Stimulated activated CD4-positive, alpha-beta T cell treated with anti-CD3 and anti-CD28 coated beads, Interleukin-15, amount 100 ng/mL, for 48 hours (primary cell): Measurements from ENCODE around the gene TMEM178A.
A peak's percentile ranks its signal among the peaks of the same experiment; 100 is the strongest.
"Not testable (repeated sequence)": the region's sequence is repeated elsewhere in the genome, so short reads cannot be mapped to it uniquely, and the experiment has no call there.

Source experiments
- DNase-seq, 2 donors: peaks; one replicate each; pipeline ENCODE4 v3.0.0-alpha.2; 2020; ENCODE audit warnings: low read depth in 2 of 2

The TMEM178A gene

DNA sequence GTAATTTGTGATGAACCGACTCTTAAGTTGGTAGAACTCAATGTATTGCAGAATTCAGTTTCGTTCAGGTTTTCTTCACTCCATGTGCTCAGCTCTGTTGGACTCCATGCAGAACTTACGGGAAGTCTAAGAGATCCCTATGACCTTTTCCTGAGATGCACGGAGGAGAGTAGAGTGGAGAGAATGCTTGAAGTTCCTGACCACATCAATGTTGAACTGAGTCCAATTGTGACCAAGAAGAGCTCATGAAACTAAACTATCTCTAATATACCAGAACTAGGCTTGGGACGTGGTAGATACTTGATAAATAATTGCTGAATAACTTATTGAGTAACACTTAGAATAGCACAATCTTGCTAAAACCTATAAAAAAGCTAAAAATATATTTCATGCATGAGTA, 47.2 kb downstream of the TMEM178A start:
- DNase-seq, result no peak

DNA sequence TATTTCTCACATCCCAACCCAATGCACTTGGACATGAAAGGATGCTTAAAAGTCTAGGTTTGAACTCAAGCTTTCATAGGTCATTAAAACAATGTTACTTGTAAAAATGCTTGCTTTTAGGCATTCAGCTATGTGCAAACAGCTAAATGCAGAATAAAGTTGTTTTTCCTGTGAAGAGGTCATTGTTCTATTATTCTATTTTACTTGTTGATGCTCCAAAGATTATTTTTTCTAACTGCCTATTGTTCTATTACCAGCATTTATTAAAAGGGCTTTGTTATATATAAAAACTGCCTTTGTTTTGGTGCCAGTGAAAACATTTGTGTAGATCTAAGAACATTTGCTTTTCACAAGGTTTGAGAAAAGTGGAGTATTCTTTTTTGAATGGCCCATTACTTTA, 49.4 kb downstream of the TMEM178A start:
- no peak for DNase-seq

DNA sequence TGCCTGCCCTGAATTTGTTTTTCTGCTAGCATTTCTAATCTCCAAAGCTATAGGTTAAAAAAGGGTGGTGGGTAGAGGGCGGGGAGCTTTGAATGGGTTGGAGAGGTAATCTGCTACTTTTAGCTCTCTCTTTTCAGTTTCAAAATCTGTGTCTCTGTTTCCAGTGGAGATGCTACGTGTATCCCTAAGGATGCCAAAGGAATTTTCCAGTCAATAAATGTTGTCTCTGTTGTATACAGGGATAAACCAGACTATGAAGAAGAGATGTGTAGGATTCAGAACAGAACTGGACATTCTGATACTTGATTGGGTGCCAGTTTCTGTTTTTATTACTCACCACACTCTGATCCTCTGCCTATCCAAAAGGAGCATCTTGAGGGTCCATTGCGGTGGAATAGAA, 50.1 kb downstream of the TMEM178A start:
- DNase-seq, result no peak

- DNase-seq, result no peak
These were observed 51.4 kb downstream of the TMEM178A start for GRCh38 chr2:39717067-39717466.

GRCh38 chr2:39718483-39718882, 52.8 kb downstream of the TMEM178A start:
- no peak for DNase-seq

DNA sequence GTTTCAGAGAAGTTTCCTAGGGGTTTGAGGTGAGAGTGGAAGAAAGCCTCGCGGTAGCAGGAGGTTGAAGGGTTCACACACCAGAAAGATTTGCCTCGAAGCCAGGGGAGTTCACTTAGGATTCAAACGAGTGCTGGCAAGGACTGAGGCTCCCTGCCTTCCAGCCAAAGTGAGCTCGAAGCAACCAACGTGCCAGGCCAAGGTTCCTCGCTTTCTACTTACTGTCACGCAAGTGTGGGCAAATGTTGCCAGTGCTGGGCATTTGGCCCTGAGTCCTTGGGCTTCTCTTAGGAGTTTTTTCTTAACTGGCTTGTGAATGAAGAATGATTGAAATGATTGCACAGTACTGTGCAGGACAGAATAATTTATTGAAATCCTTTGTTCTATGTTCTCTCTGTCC, 53.6 kb downstream of the TMEM178A start:
- no peak for DNase-seq

GRCh38 chr2:39720970-39721369, 55.3 kb downstream of the TMEM178A start:
- DNase-seq, result no peak

DNA sequence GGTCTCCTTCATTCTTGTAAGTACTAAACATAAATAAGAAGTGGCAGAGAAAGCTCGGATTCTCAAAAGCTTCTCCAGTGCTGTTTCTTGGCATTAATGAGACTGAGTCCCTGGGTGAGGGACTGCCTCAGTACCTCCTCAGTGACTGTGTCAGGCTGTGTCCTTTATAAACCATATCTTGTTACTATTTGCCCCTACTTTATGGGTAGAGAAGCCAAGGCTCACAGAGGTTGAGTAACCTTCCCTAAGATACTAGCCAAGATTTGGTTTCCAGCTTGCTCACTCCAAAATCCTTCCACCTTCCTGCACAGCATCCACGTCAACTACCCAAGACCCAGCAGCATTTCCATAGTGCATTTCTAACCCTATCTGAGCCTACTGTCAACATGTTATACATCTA, 57.8 kb downstream of the TMEM178A start:
- DNase-seq, result no peak

- no peak for DNase-seq
These were observed 58.5 kb downstream of the TMEM178A start for GRCh38 chr2:39723946-39724827.

DNA sequence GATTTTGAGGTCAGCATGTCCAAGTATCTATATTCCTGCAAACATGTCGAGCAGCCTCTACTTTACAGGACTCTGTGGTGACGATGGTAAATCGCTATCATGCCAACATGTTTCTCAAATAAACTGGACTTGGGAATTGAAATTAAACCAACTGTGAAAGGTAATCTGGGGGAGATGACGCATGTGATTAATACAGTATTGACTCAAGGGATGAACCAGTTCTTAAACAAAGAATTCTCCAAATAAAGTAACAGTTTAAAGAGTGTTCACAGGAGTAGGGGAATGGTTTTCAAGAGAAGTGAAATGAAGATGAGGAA, 59.1 kb downstream of the TMEM178A start:
- DNase-seq, result no peak

GRCh38 chr2:39725401-39725800, 59.7 kb downstream of the TMEM178A start:
- no peak for DNase-seq

DNA sequence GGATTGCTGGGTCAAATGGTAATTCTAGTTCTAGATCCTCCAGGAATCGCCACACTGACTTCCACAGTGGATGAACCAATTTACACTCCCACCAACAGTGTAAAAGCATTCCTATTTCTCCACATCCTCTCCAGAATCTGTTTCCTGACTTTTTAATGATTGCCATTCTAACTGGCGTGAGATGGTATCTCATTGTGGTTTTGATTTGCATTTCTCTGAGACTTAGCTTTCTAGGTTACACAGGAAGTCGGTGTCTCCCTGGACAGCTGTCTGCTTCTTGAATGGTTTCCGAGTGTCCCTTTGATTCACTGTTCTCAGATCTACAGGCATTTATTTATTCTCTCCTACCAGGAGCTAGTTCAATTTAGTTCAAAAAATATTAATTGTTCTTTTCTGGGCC, 62.4 kb downstream of the TMEM178A start:
- not testable (repeated sequence) for DNase-seq

DNA sequence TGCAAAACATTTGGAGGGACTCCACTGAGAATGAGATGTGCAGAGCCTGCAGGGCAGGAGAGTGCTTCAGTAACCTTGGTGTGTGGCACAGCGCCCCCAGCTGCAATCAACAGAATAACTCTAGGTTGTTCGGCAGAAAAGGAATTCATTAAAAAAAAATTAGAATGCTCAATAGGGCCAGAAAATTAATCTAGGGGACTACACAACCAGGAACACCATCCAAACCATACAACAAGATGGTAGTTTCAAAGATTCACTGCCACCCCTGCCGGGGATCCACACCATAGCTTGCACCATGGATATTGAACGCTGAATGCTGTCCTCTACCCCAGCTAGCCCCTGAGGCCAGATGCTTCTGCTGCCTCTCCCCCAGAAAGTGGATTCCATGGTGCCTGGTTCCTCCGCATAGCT, 63.2 kb downstream of the TMEM178A start:
- peak in 1 of 2 donors; percentile 12 for DNase-seq

DNA sequence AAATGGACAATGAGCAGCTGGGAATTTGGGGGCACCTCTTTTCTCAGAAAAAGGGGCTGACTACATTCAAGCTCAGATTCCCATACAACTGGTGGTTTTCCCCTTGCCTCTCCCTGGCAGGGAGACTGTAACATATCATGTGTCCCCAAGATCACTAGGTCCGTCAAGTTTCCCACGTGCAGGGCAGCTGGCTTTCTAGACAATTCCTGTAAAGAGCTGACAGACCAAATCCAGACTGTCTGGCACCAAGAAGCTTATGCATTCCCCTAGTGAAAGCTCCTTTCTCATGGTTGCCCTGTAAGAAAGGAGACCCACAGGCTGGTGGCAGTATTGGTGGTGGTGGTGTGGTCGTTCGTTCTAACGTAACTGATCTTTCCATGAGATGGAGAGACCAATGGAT, 64.6 kb downstream of the TMEM178A start:
- DNase-seq, result no peak

DNA sequence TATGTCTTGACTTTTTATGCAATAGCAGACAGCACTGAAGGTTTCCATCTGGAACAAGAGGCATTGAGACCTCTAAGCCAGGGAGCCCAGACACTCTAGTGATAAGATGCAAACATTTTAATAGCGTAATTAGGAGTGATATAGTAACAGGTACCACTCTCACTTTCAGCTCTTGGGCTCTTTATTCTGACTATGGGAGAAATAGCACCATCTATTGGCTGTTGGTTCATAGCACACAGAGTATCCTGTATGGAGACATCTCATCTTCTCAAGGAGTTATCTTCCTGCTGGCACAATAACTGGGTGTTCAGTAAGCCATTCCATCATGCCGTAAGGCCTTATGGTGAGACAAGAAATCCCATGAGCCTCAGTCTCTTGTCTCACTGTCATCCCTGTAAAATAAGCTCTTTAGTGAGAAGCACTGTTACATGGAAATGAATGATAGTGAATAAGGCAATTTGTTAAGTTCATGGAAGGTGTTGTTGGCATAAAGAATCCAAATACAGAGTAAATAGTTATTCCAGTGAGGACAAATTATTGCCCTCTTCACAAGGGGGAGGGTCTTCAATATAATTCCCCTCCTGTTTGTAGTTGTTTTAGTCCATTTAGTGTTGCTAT, 65.1 kb downstream of the TMEM178A start:
- no peak for DNase-seq

DNA sequence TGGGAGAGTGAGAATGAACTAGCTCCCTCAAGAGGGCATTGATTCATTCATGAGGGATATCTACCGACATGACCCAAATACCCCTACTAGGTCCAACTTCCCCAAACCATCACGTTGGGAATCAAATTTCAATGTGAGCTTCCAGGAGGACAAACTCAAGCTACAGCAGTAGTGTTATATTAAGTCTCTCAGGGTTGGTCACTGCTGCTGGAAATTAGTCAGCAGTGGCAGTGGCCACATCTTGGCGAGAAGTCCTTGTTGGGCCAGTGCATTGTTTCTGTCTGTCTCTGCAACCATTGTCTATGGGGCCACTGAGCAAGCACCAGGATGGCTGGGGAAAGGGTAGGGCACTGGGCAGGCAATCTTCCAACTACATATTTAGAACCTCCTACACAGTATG, 65.8 kb downstream of the TMEM178A start:
- DNase-seq, result no peak

- DNase-seq, result no peak
These were observed 66.8 kb downstream of the TMEM178A start for GRCh38 chr2:39732482-39732881.

DNA sequence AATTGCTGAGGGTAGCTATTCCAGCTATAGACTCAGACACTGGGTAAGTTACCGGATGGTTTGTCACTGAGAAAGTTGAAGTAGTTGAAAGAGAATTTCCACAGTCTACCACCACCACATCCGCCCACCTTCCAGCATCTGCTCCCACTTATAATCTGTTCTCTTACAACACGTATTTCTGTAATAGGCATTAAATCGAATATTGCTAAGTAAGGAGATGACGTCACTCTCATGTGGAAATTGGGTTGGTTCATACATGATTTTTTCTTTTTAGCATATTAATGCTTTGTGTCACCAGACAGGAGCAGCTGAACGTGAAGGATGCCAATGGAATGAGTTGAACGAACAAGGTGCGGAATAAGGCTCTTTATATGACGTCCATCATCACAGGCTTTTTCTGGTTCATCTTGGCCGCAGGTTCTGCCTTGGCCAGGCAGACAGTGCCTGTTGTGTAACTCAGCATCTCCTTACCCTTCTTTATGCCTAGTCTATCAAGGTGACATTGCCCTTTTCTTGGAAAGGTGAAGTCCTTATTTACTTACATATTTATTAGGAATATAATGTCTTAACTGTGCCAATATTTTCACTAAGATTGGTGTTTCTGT, 67.5 kb downstream of the TMEM178A start:
- DNase-seq, result no peak

GRCh38 chr2:39734445-39734844, 68.7 kb downstream of the TMEM178A start:
- no peak for DNase-seq

GRCh38 chr2:39735648-39736047, 69.9 kb downstream of the TMEM178A start:
- no peak for DNase-seq

DNA sequence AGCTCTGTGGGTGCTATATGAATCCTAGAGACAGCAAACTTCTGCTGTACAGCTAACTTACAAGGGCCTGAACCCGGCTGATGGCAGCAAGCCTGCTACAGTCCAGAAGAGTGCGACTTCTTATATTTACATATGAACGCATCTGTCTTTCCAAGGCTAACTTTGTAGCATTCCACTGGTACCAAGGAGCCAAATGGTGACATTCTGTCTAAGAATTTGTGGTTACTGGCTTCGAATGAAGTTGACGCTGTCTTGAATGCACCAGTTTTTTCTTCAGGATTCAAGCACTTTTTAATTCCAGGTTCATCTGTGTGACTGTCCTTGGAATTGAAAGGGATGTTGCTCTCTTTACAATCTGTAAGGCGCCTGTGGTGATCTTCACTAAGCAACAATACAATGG, 70.9 kb downstream of the TMEM178A start:
- no peak for DNase-seq

DNA sequence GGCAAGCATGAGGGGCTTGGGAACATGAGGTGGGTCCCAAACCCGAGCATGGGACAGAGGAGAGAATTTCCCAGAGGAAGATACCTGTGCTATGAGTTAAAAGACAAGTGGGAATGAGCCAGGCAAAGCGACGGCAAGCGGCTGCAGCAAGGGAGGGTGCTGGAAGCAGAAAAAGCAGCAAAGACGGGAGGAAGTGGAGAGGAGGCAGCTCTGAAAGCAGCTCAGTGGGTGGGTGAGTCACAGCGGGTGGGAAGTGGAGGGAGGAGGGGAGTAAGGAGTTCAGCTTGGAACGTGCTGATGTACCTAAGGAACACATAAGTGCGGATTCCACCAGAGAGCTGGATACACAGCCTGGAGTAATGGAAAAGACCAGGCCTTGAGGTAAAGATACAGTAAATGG, 71.9 kb downstream of the TMEM178A start:
- no peak for DNase-seq

DNA sequence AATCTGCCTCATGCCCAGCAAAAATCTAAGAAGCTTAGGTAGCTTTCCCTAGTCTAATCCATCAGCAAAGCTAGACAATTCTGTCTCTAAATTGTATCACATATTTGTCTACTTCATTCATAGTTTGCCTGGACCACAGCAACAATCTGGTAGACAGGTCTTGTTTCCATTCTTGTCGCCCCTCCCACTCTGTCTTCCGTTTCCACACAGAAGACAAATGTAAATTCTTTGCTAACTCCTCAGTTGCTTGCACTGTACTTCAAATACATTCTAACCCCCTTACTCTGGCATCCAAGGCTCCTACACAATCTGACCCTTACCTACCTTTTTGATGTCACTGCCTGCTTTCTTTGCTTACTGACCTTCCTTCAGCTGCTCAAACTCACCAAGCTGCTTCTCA, 73.2 kb downstream of the TMEM178A start:
- DNase-seq, result no peak
